ENCODE results near the gene ABCB4. TPM values are rescaled to one million over a fixed set of nuclear protein-coding genes. Genes with fewer than 3 reads are reported as not detected.

Gene ABCB4
- total RNA-seq, 4 donors from 2014 or later = 0.38 to 0.76 TPM; not detected in 2

DNA sequence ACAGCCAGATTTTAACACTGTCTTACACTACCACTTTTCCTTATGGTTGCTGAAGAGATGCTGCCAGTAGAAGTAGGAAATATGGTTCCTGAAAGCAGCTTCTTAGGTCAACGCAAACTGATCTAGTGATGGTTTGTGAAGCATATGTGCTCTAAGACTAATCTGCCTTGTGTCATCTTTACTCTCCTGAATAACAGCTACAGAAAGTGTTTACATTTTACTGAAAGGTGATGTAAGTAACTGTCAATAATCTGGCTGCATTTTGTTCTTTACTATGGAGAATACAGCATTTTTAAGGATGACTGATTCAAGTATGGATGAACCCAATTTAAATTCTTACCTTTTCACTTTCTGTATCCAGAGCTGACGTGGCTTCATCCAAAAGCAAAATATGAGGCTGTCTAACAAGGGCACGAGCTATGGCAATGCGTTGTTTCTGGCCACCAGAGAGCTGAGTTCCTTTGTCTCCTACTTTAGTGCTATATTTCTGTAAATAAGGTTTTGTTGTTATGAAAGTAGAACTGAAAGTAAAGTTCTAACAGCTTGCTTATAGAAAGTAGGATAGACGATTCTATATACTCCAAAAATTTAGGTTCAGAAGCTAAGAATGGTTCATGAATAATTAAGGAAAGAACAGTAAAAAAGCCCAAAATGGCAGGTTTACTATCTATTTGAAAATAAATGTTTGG lies 30.2 kb upstream of the ABCB4 start:
- H3K36me3 ChIP-seq = no peaks in the 10 kb centered on the region
- intact Hi-C loops (cut with DNase I) = no loop called here
- no peak for DNase-seq
- WGBS, 2 donors = 62 to 71% methylated on average over 5 of the region's 5 CpGs
- TF ChIP-seq POLR2A (IDR thresholded peaks at IDR 0.05) = no peak
- TF ChIP-seq, protein P1, sequence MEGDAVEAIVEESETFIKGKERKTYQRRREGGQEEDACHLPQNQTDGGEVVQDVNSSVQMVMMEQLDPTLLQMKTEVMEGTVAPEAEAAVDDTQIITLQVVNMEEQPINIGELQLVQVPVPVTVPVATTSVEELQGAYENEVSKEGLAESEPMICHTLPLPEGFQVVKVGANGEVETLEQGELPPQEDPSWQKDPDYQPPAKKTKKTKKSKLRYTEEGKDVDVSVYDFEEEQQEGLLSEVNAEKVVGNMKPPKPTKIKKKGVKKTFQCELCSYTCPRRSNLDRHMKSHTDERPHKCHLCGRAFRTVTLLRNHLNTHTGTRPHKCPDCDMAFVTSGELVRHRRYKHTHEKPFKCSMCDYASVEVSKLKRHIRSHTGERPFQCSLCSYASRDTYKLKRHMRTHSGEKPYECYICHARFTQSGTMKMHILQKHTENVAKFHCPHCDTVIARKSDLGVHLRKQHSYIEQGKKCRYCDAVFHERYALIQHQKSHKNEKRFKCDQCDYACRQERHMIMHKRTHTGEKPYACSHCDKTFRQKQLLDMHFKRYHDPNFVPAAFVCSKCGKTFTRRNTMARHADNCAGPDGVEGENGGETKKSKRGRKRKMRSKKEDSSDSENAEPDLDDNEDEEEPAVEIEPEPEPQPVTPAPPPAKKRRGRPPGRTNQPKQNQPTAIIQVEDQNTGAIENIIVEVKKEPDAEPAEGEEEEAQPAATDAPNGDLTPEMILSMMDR (IDR thresholded peaks at IDR 0.05) = no peak
- no peaks in the 10 kb centered on the region for H3K27me3 ChIP-seq
- H3K4me1 ChIP-seq = no peaks in the 10 kb centered on the region
- H3K27ac ChIP-seq = no peak overlapping the region
- no peak overlapping the region for H3K4me3 ChIP-seq
- no peaks in the 10 kb centered on the region for H3K9me3 ChIP-seq

DNA sequence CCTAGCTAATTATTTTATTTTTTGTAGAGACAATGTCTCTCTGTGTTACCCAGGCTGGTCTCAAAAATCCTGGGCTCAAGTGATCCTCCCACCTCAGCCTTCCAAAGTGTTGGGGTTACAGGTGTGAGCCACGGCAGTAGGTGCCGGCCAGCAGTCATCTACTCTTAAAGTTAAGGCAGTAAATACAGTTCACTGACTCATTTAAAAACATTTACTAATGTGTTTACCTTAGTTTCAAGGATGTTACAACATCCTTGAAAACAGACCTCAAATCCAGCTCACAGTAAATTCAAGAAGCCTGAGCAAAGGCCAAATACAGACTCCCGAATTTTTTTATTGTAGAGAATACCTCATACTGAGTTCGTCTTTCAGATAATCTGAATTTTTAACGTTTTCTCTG lies 29.6 kb upstream of the ABCB4 start:
- no peak overlapping the region for H3K27ac ChIP-seq
- intact Hi-C loops (cut with DNase I) = no loop called here
- no peaks in the 10 kb centered on the region for H3K27me3 ChIP-seq
- TF ChIP-seq, protein P1 (IDR thresholded peaks at IDR 0.05) = no peak
- TF ChIP-seq POLR2A (IDR thresholded peaks at IDR 0.05) = no peak
- no peak for DNase-seq
- no peak overlapping the region for H3K4me3 ChIP-seq
- H3K36me3 ChIP-seq = no peaks in the 10 kb centered on the region
- H3K4me1 ChIP-seq = no peaks in the 10 kb centered on the region
- H3K9me3 ChIP-seq = no peaks in the 10 kb centered on the region
- 79 to 86% methylated on average over 5 of the region's 5 CpGs for WGBS, 2 donors

DNA sequence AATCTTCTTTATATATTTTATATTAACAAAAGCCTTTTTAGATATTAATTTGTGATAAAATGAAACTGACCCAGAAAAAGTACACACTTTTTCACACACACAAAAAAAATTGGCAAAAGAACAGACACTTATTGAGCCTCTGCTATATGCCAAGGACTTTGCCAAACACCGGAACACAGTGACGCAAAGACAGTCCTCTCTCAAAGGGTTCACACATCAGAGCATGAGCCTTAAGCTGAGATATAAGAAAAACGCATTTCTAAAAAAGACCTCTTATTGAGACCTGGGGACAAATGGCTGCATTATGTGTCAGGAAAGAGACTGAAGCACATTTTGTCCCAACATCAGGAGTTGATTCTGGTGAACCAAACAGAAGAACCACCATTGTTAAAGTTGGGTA lies 24.0 kb upstream of the ABCB4 start:
- DNase-seq = no peak
- TF ChIP-seq, protein P1 (IDR thresholded peaks at IDR 0.05) = no peak
- no peak for TF ChIP-seq POLR2A (IDR thresholded peaks at IDR 0.05)
- H3K27ac ChIP-seq = no peak overlapping the region
- 48 to 53% methylated on average over 3 of the region's 3 CpGs for WGBS, 2 donors
- no peak overlapping the region for H3K4me3 ChIP-seq
- no peaks in the 10 kb centered on the region for H3K36me3 ChIP-seq
- H3K27me3 ChIP-seq = no peaks in the 10 kb centered on the region
- H3K9me3 ChIP-seq = no peaks in the 10 kb centered on the region
- no peaks in the 10 kb centered on the region for H3K4me1 ChIP-seq
- intact Hi-C loops (cut with DNase I) = no loop called here

DNA sequence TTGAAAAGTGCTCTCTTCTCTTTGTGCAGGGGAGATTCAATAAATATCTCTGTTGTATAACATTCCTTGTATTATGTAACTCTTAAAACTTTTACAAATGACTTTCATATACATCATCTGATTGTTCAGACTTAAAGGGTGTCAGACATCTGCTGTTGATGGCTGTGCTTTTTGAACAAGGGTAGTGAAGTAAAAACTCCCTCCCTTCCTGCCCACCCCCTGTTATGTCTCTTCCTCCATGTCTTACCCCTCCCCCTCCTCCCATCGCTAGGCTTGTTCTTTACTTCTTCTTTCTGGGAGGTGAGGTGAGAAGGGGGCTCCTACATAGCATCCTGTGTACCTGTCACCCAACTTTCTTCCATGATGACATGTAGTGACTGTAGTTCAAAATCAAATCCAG lies 23.4 kb upstream of the ABCB4 start:
- no peaks in the 10 kb centered on the region for H3K4me1 ChIP-seq
- H3K9me3 ChIP-seq = no peaks in the 10 kb centered on the region
- 62% methylated on average over 1 of the region's 1 CpG; no CpG with 5 or more reads in 1 of the 2 donors for WGBS, 2 donors
- H3K36me3 ChIP-seq = no peaks in the 10 kb centered on the region
- DNase-seq = no peak
- TF ChIP-seq POLR2A (IDR thresholded peaks at IDR 0.05) = no peak
- H3K4me3 ChIP-seq = no peak overlapping the region
- H3K27me3 ChIP-seq = no peaks in the 10 kb centered on the region
- no peak overlapping the region for H3K27ac ChIP-seq
- intact Hi-C loops (cut with DNase I) = no loop called here

DNA sequence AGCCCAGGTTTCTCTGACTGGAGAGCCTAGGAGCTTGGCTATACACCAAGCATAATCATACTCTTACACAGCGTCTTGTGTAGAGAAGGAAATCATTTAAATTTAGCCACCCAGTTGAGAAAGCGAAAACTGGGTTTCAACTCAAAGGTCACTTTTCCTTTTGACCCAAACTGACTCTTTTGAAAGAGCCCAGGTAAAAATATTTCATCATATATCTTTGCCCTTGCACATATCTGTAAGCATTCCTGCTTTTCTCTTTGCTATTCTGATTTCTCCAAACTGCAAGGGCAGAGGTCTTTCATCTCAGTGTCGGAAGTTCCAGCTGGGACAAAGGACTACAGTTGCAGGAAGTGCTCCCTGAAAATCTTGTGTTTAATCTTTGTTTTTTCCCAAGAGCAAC lies 22.0 kb upstream of the ABCB4 start:
- no peaks in the 10 kb centered on the region for H3K27me3 ChIP-seq
- DNase-seq = no peak
- TF ChIP-seq, protein P1 (IDR thresholded peaks at IDR 0.05) = no peak
- no peak for TF ChIP-seq POLR2A (IDR thresholded peaks at IDR 0.05)
- no peaks in the 10 kb centered on the region for H3K9me3 ChIP-seq
- 64% methylated on average over 3 of the region's 3 CpGs for WGBS, 2 donors
- H3K27ac ChIP-seq = no peak overlapping the region
- no peaks in the 10 kb centered on the region for H3K4me1 ChIP-seq
- H3K4me3 ChIP-seq = no peak overlapping the region
- intact Hi-C loops (cut with DNase I) = no loop called here
- no peaks in the 10 kb centered on the region for H3K36me3 ChIP-seq

DNA sequence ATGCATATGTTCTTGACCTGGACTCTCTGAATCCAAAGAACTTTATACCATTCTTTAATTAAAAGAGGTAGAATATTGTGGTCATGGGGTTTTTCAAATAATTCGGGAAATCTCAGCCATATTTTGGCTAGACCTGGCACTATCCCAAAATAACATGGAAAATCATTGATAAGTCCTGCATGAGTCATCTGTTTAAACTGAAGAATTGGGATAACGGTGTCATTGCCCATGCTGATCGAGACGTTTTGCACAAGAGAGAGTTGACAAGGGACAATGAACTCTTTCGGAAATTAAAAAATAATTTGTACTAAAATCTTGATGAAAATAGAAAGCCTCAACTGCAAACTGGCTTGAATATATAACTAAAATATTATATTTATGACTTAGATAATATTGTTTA lies 19.9 kb upstream of the ABCB4 start:
- Histone ChIP-seq H3K4me1 (no peaks in the 10 kb centered on the region), H3K36me3 (no peaks in the 10 kb centered on the region), H3K4me3 (no peak overlapping the region), H3K27me3 (no peaks in the 10 kb centered on the region), H3K9me3 (no peaks in the 10 kb centered on the region), H3K27ac (no peak overlapping the region)
- DNase-seq = no peak
- TF ChIP-seq POLR2A (IDR thresholded peaks at IDR 0.05) = no peak
- TF ChIP-seq, protein P1 (IDR thresholded peaks at IDR 0.05) = no peak
- intact Hi-C loops (cut with DNase I) = no loop called here
- 78 to 79% methylated on average over 5 of the region's 5 CpGs for WGBS, 2 donors
